SH-SY5Y (cell line): Measurements from ENCODE around the gene TTF2.

ENCODE experiments used
- GATA2 ChIP-seq: IDR thresholded peaks from 2 replicates; pipeline ENCODE4 v1.6.1; 2011; ENCODE audit warnings: mild to moderate bottlenecking, low read depth, low read length
- GATA3 ChIP-seq: IDR thresholded peaks from 2 replicates; pipeline ENCODE4 v1.6.1; 2011; ENCODE audit warnings: low read depth, mild to moderate bottlenecking, low read length, moderate library complexity

DNA sequence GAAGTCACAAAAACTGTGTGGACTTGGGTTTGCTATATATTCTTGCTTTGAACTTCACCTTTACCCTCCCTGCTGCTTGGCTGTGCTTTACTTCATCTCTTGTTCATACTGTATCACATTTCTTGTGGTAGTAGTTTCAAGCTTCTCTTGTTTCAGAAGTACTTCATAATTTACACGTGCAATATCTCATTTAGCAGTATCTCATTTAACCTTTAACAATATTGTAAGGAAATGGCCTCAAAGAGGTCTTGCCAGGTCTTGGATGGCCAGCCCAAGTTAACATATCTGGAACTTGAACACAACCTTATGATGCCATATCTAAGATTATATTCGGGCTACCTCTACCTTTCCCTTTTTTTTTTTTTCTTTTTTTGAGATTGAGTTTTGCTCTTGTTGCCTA, 63.1 kb downstream of the TTF2 start:
- no peak for TF ChIP-seq GATA2
- no peak for TF ChIP-seq GATA3
